H1 (cell line): Measurements from ENCODE around the gene IQCC. TPM values are rescaled to one million over a fixed set of nuclear protein-coding genes. Genes with fewer than 3 reads are reported as not detected.

Experiments
- CTCF ChIA-PET: fragments of 300-600 bp; sonication (Branson Sonifier 250); formaldehyde crosslinking; loops from one replicate; lab custom pipeline; 2021; ENCODE audit not compliant: partially characterized antibody; lab: Charles Lee
- POLR2A ChIA-PET: fragments of 300-600 bp; sonication (Branson Sonifier 250); formaldehyde crosslinking; loops from one replicate; lab custom pipeline; 2021; ENCODE audit warnings: inconsistent platforms; ENCODE audit not compliant: partially characterized antibody; lab: Charles Lee
- DNase-seq, 2 experiments: peaks; one replicate each; pipeline versions ENCODE4 v3.0.0 to v3.0.0-alpha.2; 2010 to 2022; ENCODE audit warnings: low spot score in 2 of 2, low read depth in 1 of 2, mixed read lengths in 1 of 2
- FAIRE-seq: peaks from 2 replicates; lab custom pipeline; 2011; peaks lifted over from hg19 to GRCh38; lab: Jason Lieb, UNC
- H2AFZ ChIP-seq: 2 replicates; pipeline ENCODE4 v1.8.1; 2012; ENCODE audit warnings: low read length, inconsistent platforms
- H2AK5ac ChIP-seq: 2 replicates; pipeline ENCODE4 v1.6.1; 2013; ENCODE audit warnings: low read depth, low read length
- H2BK120ac ChIP-seq: replicated peaks from 2 replicates; pipeline ENCODE3; 2013; ENCODE audit warnings: low read depth, low read length, inconsistent platforms
- H2BK12ac ChIP-seq: 2 replicates; pipeline ENCODE4 v1.6.1; 2013; ENCODE audit warnings: low read depth, low read length
- H2BK15ac ChIP-seq: 2 replicates; pipeline ENCODE4 v1.6.1; 2013; ENCODE audit warnings: low read length
- H2BK20ac ChIP-seq: 2 replicates; pipeline ENCODE4 v1.6.1; 2013; ENCODE audit warnings: low read length
- H2BK5ac ChIP-seq: 2 replicates; pipeline ENCODE4 v1.6.1; 2013; ENCODE audit warnings: low read depth, low read length
- H3K14ac ChIP-seq: 2 replicates; pipeline ENCODE4 v1.6.1; 2013; ENCODE audit warnings: inconsistent platforms; ENCODE audit not compliant: insufficient read length
- H3K18ac ChIP-seq: 2 replicates; pipeline ENCODE4 v1.6.1; 2013; ENCODE audit warnings: low read length; ENCODE audit errors: extremely low read depth
- H3K23ac ChIP-seq: 2 replicates; pipeline ENCODE4 v1.6.1; 2013; ENCODE audit warnings: inconsistent platforms; ENCODE audit not compliant: insufficient read length
- H3K23me2 ChIP-seq: 2 replicates; pipeline ENCODE4 v1.6.1; 2013; ENCODE audit warnings: low read depth, low read length
- H3K27ac ChIP-seq: 2 replicates; pipeline ENCODE4 v1.6.1; 2011; ENCODE audit warnings: low read depth, low read length, inconsistent platforms
- H3K27me3 ChIP-seq, 4 experiments: replicated peaks in 1 of 4; 1 replicate in 1 of 4; 2 replicates in 3 of 4; pipeline versions ENCODE4 v1.6.1 to v1.8.1; 2011 to 2013; ENCODE audit warnings: low read length in 3 of 4, mild to moderate bottlenecking in 3 of 4, inconsistent platforms in 2 of 4, mixed read lengths in 2 of 4, moderate library complexity in 1 of 4; ENCODE audit not compliant: control insufficient read depth in 3 of 4, insufficient read depth in 3 of 4; ENCODE audit errors: extremely low read depth in 1 of 4
- H3K36me3 ChIP-seq, 4 experiments: 2 replicates each; pipeline versions ENCODE4 v1.6.1 to v1.8.1; 2011 to 2013; ENCODE audit warnings: mild to moderate bottlenecking in 4 of 4, low read length in 3 of 4, moderate library complexity in 2 of 4, control low read depth in 1 of 4, inconsistent platforms in 1 of 4; ENCODE audit not compliant: insufficient read depth in 4 of 4, control insufficient read depth in 2 of 4
- H3K4ac ChIP-seq: replicated peaks from 2 replicates; pipeline ENCODE3; 2013; ENCODE audit warnings: low read length, low read depth, mixed read lengths, inconsistent platforms; ENCODE audit not compliant: insufficient read length
- H3K4me1 ChIP-seq, 4 experiments: replicated peaks in 1 of 4; 1 replicate in 1 of 4; 2 replicates in 3 of 4; pipeline versions ENCODE4 v1.6.1 to v1.8.1; 2011 to 2013; ENCODE audit warnings: low read length in 3 of 4, inconsistent platforms in 2 of 4, mixed read lengths in 1 of 4; ENCODE audit not compliant: insufficient read depth in 4 of 4, control insufficient read depth in 3 of 4
- H3K4me2 ChIP-seq, 2 experiments: 2 replicates each; pipeline versions ENCODE4 v1.6.1 to v1.8.1; 2011 to 2013; ENCODE audit warnings: low read depth in 2 of 2, low read length in 2 of 2, control low read depth in 1 of 2, inconsistent platforms in 1 of 2, mild to moderate bottlenecking in 1 of 2; ENCODE audit not compliant: insufficient read depth in 1 of 2
- H3K4me3 ChIP-seq, 4 experiments: fragments of 200-600, 300-600 bp in 1 of 4; sonication (generic), shearing (Covaris generic), sonication (Bioruptor Twin) in 1 of 4; 2 replicates each; pipeline versions ENCODE4 v1.5.1 to v1.8.1; 2011 to 2016; ENCODE audit warnings: low read length in 4 of 4, low read depth in 3 of 4, control low read depth in 2 of 4, inconsistent platforms in 2 of 4, mild to moderate bottlenecking in 2 of 4, mixed read lengths in 1 of 4, moderate library complexity in 1 of 4; ENCODE audit not compliant: insufficient read depth in 2 of 4; ENCODE audit errors: extremely low read depth in 1 of 4
- H3K56ac ChIP-seq: replicated peaks from 2 replicates; pipeline ENCODE3; 2013; ENCODE audit warnings: low read depth, mild to moderate bottlenecking, mixed read lengths, low read length, inconsistent platforms; ENCODE audit not compliant: insufficient read length
- H3K79me1 ChIP-seq: 2 replicates; pipeline ENCODE4 v1.6.1; 2013; ENCODE audit warnings: low read depth, low read length, control low read depth
- H3K79me2 ChIP-seq, 2 experiments: 2 replicates each; pipeline versions ENCODE4 v1.6.1 to v1.8.1; 2012 to 2013; ENCODE audit warnings: low read length in 2 of 2, mild to moderate bottlenecking in 2 of 2, inconsistent platforms in 1 of 2; ENCODE audit not compliant: insufficient read depth in 2 of 2, control insufficient read depth in 1 of 2
- H3K9ac ChIP-seq, 4 experiments: replicated peaks in 1 of 4; 1 replicate in 1 of 4; 2 replicates in 3 of 4; pipeline versions ENCODE4 v1.6.1 to v1.8.1; 2011 to 2013; ENCODE audit warnings: low read depth in 3 of 4, low read length in 3 of 4, control low read depth in 2 of 4, mild to moderate bottlenecking in 2 of 4, moderate library complexity in 2 of 4, inconsistent platforms in 1 of 4; ENCODE audit errors: extremely low read depth in 1 of 4
- H3K9me3 ChIP-seq, 2 experiments: 2 replicates each; pipeline versions ENCODE4 v1.6.1 to v1.8.1; 2012 to 2013; ENCODE audit warnings: mild to moderate bottlenecking in 2 of 2, moderate library complexity in 2 of 2, control low read depth in 1 of 2, inconsistent platforms in 1 of 2, low read depth in 1 of 2, low read length in 1 of 2, mixed read lengths in 1 of 2; ENCODE audit not compliant: insufficient read depth in 2 of 2
- H4K20me1 ChIP-seq, 2 experiments: replicated peaks in 1 of 2; 2 replicates each; pipeline versions ENCODE3 to v1.8.1; 2011 to 2013; ENCODE audit warnings: inconsistent platforms in 2 of 2, low read length in 2 of 2, mild to moderate bottlenecking in 1 of 2; ENCODE audit not compliant: insufficient read depth in 2 of 2, control insufficient read depth in 1 of 2
- H4K5ac ChIP-seq: 2 replicates; pipeline ENCODE4 v1.6.1; 2013; ENCODE audit warnings: low read length, low read depth, mixed read lengths, inconsistent platforms; ENCODE audit not compliant: insufficient read length
- H4K8ac ChIP-seq: 2 replicates; pipeline ENCODE4 v1.8.0; 2013; ENCODE audit warnings: mild to moderate bottlenecking, moderate library complexity, low read length, inconsistent platforms; ENCODE audit not compliant: insufficient read depth; ENCODE audit errors: extremely low read depth
- H4K91ac ChIP-seq: replicated peaks from 2 replicates; pipeline ENCODE3; 2013; ENCODE audit warnings: low read length, mixed read lengths, inconsistent platforms; ENCODE audit not compliant: insufficient read length
- ATF3 ChIP-seq: IDR thresholded peaks from 2 replicates; pipeline ENCODE4 v1.6.1; 2011; ENCODE audit warnings: low read depth, mild to moderate bottlenecking, low read length; ENCODE audit not compliant: insufficient read depth
- WGBS, 2 experiments: shearing (Covaris generic) in 1 of 2; methylation state at CpG; one replicate each; pipeline versions ENCODE4 v1.1.6 to v1.1.7; 2013 to 2015; ENCODE audit warnings: low lambda C conversion rate in 2 of 2, mixed read lengths in 2 of 2, inconsistent platforms in 1 of 2, low coverage in 1 of 2, missing lambda C conversion rate in 1 of 2; ENCODE audit not compliant: insufficient replicate concordance in 2 of 2, insufficient coverage in 1 of 2, insufficient read length in 1 of 2; ENCODE audit errors: extremely low coverage in 1 of 2, missing lambda C conversion rate in 1 of 2; 5-methylcytosine and 5-hydroxymethylcytosine counted together
- polyA plus RNA-seq, 7 experiments: library from polyadenylated mRNA; depleted of rRNA in 3 of 7; stranded (reverse) in 5 of 7; unstranded in 2 of 7; fragments of >200 nt in 5 of 7; fragments of 200-250 nt in 2 of 7; gene quantifications; 1 replicate in 5 of 7; 2 replicates in 1 of 7; 4 replicates in 1 of 7; pipeline versions ENCODE4 v1.2.1 to v1.2.3, GENCODE V29; 2011 to 2013; ENCODE audit warnings: missing spikeins in 2 of 7, mixed read lengths in 2 of 7
- total RNA-seq: library from RNA; stranded (reverse); fragmentation: NEBNext Ultra II Directional; extraction: Animal tissue kit (Norgen Biotek cat#: 25700); gene quantifications from 2 replicates; pipeline ENCODE4 v1.2.1, GENCODE V29; 2021

IQCC gene
- total and polyA plus RNA-seq, 2 of the 8 experiments (the other 6 are each of a cell fraction or from before 2014, with no cell fraction given), result 2.5 to 4.2 TPM

DNA sequence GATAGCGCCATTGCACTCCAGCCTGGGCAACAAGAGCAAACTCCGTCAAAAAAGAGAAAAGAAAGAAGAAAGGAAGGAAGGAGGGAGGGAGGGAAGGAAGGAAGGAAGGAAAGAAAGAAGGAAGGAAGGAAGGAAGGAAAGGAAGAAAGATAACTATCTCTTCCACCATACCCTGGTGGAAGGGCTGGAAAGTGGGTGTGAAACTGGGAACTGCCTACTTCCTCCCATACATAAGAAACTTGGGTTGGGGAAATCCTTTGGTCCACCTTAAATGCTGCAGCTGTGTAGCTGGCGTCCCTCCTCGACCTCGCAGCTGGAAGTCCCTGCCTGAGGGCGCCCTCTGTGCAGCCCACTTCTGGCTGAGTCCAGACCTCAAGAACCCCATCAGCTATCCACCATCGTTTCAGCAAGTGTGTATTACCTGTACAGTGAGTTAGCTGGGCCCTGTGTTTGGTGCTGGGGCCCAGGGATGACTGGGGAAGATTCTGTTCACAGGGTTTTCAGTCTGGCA, 36.9 kb downstream of the IQCC start:
- DNase-seq (no peak), FAIRE-seq (no peak)

More for the DNA sequence above, 36.9 kb downstream of the IQCC start:
- Histone ChIP-seq H3K4ac (no peak overlapping the region), H3K27me3 (no peaks in the 10 kb centered on the region; a peak in 1 of 7 replicates), H3K23me2 (peaks cover 16% of the 10 kb centered on the region), H3K36me3 (no peaks in the 10 kb centered on the region), H3K9ac (no peak overlapping the region), H4K5ac (no peak overlapping the region), H3K4me1 (peaks cover 0 to 7% (median 3%) of the 10 kb centered on the region in 4 experiments; a peak in 3 of 7 replicates), H2AK5ac (0 out of 2 replicates have a peak overlapping the region, but pooled peaks have one; percentile 56), H3K79me1 (no peaks in the 10 kb centered on the region), H3K56ac (no peak overlapping the region), H4K8ac (no peak overlapping the region), H3K23ac (no peak overlapping the region), H3K9me3 (no peaks in the 10 kb centered on the region), H2BK5ac (no peak overlapping the region), H3K79me2 (no peaks in the 10 kb centered on the region), H2BK12ac (no peak overlapping the region), H2BK120ac (no peak overlapping the region), H3K14ac (no peak overlapping the region), H2BK20ac (no peak overlapping the region), H3K4me3 (peak overlapping the region in 1 of 4 experiments; percentile 30; a peak in 1 of 8 replicates), H3K4me2 (peak overlapping the region; percentile 50 to 84), H4K91ac (peak overlapping the region; percentile 62), H2AFZ (no peak overlapping the region), H2BK15ac (no peak overlapping the region), H3K18ac (peak overlapping the region; percentile 78), H3K27ac (no peak overlapping the region), H4K20me1 (no peaks in the 10 kb centered on the region)
- ChIA-PET CTCF (interaction anchor here (1.1 to 7.3 kb wide), 6 partner anchors 9 to 74 kb away, joined by 4 to 70 read pairs (median 6); partner anchors contain the start of gene LCK), POLR2A (interaction anchor here (0.9 to 9.1 kb wide), 11 partner anchors 8 to 93 kb away, joined by 3 to 73 read pairs (median 4); partner anchors contain the start of genes HDAC1, LCK and MARCKSL1)
- 62% methylated on average over 6 of the region's 7 CpGs; no CpG with 5 or more reads in 1 of the 2 experiments for WGBS, 2 experiments
- no peak for TF ChIP-seq ATF3
